Fibroblast of villous mesenchyme (primary cell): ENCODE data around the gene NECTIN4. TPM values are rescaled to one million over a fixed set of nuclear protein-coding genes. Genes with fewer than 3 reads are reported as not detected.
"Not testable (repeated sequence)": the region's sequence is repeated elsewhere in the genome, so short reads cannot be mapped to it uniquely, and the experiment has no call there.

Source experiments
- DNase-seq: peaks from one replicate; pipeline ENCODE4 v3.0.0-alpha.2; 2010; ENCODE audit warnings: low read depth
- H3K4me3 ChIP-seq: 2 replicates; pipeline ENCODE4 v1.5.1; 2011; ENCODE audit warnings: low read depth, mild to moderate bottlenecking, low read length
- CTCF ChIP-seq: IDR thresholded peaks from 2 replicates; pipeline ENCODE4 v1.5.1; 2012; ENCODE audit warnings: low read depth, mild to moderate bottlenecking, low read length; ENCODE audit not compliant: insufficient read depth
- total RNA-seq: library from RNA; depleted of rRNA; stranded (reverse); fragments of >200 nt; gene quantifications from 2 replicates; pipeline ENCODE4 v1.2.3, GENCODE V29; 2012

Gene NECTIN4
- total RNA-seq, 1 donor: 2.6 TPM

- no peak for DNase-seq
- peak within 1 kb of the TSS; percentile 44 for H3K4me3 ChIP-seq
- no peak for TF ChIP-seq CTCF
These were observed 50.7 kb downstream of the NECTIN4 start, which contains the start of gene TSTD1 for GRCh38 chr1:161038523-161039153. Gene TSTD1, minus strand, starts transcription at chr1:161038964. Its CDS starts 75 bp downstream, at chr1:161038889.

- H3K4me3 ChIP-seq: peak overlapping the region; percentile 44
- DNase-seq: no peak
- TF ChIP-seq CTCF: no peak
These were observed 51.5 kb downstream of the NECTIN4 start for GRCh38 chr1:161037661-161038522.

- TF ChIP-seq CTCF: no peak
- DNase-seq: no peak
- H3K4me3 ChIP-seq: no peak overlapping the region
These were observed 55.6 kb downstream of the NECTIN4 start for GRCh38 chr1:161033751-161034150.

DNA sequence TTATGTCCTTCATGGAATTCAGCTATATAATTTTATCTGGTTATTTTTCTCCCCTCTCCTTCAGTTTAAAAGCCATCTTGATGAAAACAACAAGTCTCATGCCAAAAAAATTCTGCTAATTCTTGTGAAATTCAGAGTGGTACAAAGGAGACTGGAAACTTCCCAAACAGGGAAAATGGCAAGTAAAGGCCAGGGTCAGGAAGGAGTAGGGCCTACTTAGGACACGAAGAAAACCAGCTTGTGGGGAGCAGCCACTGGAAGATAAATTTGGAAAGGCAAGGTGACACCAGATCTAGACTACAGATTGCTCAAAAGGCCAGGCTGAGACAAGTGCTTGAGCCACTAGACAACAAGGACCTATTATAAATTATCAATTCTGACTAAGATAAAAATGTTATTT lies 56.9 kb downstream of the NECTIN4 start:
- H3K4me3 ChIP-seq: no peak overlapping the region
- peak; percentile 19 for DNase-seq
- TF ChIP-seq CTCF: no peak

DNA sequence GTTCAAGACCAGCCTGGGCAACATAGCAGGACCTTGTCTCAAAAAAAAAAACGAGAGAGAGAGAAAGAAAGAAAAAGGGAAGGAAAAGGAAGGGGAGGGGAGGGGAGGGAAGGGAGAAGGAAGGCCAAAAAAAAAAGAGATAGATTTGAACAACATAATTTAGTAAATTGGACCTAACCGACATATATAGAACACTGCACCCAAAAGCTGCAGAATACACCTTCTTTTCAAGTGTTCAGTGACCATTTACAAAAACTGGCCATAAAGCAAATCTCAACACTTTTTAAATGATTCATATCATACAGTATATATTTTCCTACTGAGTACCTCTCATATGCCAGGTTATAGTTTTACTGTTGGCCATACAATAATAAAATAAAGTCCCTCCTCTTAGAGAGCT lies 57.5 kb downstream of the NECTIN4 start:
- no peak for DNase-seq
- TF ChIP-seq CTCF: no peak
- no peak overlapping the region for H3K4me3 ChIP-seq

DNA sequence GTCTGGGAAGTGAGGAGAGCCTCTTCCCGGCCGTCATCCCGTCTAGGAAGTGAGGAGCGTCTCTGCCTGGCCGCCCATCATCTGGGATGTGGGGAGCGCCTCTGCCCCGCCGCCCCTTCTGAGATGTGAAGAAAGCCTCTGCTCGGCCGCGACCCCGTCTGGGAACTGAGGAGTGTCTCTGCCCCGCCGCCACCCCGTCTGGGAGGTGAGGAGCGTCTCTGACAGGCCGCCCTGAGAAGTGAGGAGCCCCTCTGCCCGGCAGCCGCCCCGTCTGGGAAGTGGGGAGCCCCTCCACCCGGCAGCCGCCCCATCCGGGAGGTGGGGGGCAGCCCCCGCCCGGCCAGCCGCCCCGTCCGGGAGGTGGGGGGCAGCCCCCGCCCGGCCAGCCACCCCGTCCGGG lies 59.9 kb downstream of the NECTIN4 start:
- DNase-seq, H3K4me3 ChIP-seq: not testable (repeated sequence)

DNA sequence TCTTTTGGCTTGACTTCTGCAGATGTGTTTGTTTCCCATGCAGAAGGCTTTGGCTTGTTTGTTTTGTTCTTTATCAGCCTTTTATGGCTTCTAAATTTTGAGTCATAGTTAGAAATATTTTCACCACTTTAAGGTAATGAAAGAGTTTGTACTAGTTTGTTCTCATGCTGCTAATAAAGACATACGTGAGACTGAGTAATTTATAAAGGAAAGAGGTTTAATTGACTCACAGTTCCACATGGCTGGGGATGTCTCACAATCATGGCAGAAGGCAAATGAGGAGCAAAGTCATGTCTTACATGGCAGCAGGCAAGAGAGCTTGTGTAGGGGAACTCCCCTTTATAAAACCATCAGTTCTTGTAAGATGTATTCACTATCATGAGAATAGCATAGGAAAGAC lies 62.4 kb downstream of the NECTIN4 start:
- H3K4me3 ChIP-seq: not testable (repeated sequence)
- DNase-seq: peak; percentile 33

DNA sequence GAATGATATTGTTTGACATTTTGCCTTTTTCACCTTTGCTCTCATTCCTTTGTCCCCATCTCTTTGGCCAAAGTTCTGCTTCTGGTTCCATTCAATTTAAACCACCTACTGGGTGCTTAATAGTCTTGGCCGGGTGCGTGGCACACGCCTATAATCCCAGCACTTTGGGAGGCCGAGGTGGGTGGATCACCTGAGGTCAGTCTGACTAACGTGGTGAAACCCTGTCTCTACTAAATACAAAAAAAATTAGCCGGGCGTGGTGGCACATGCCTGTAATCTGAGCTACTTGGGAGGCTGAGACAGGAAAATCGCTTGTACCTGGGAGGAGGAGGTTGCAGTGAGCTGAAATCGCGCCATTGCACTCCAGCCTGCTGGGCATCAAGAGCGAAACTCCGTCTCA lies 66.9 kb downstream of the NECTIN4 start:
- not testable (repeated sequence) for DNase-seq, H3K4me3 ChIP-seq
